Measurements from ENCODE around the gene CCNG1.

GRCh38 chr5:163467682-163468081 lies 30.3 kb downstream of the CCNG1 start:
- no peak for TF ChIP-seq POLR2A (IDR thresholded peaks at IDR 0.05)
- TF ChIP-seq CTCF (IDR thresholded peaks at IDR 0.05 in 8 of 11, conservative IDR thresholded peaks at IDR 0.05 in 3 of 11): no peak

Measured in spleen (tissue), 7 donors.